ENCODE data around the gene SIT1.

Gene SIT1

GRCh38 chr9:35617548-35617947 is 33.2 kb downstream of the SIT1 start:
- TF ChIP-seq, protein P1, sequence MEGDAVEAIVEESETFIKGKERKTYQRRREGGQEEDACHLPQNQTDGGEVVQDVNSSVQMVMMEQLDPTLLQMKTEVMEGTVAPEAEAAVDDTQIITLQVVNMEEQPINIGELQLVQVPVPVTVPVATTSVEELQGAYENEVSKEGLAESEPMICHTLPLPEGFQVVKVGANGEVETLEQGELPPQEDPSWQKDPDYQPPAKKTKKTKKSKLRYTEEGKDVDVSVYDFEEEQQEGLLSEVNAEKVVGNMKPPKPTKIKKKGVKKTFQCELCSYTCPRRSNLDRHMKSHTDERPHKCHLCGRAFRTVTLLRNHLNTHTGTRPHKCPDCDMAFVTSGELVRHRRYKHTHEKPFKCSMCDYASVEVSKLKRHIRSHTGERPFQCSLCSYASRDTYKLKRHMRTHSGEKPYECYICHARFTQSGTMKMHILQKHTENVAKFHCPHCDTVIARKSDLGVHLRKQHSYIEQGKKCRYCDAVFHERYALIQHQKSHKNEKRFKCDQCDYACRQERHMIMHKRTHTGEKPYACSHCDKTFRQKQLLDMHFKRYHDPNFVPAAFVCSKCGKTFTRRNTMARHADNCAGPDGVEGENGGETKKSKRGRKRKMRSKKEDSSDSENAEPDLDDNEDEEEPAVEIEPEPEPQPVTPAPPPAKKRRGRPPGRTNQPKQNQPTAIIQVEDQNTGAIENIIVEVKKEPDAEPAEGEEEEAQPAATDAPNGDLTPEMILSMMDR (conservative IDR thresholded peaks at IDR 0.05; ENCODE audit: low read length): no peak
- no peak for TF ChIP-seq EZH2phosphoT487 (IDR thresholded peaks at IDR 0.05; ENCODE audit: borderline replicate concordance)
- Histone ChIP-seq H3K9ac (ENCODE audit: low read depth, low read length, poor library complexity, severe bottlenecking) (peak overlapping the region; percentile 89), H4K20me1 (ENCODE audit: insufficient read depth, low read length, poor library complexity, severe bottlenecking) (no peaks in the 10 kb centered on the region), H3K27me3 (ENCODE audit: insufficient read depth, low read length, poor library complexity, severe bottlenecking) (no peaks in the 10 kb centered on the region), H3K79me2 (ENCODE audit: insufficient read depth, low read length) (peaks cover 31% of the 10 kb centered on the region; the same call in 1 of the 2 replicates), H2AFZ (ENCODE audit: low read length) (no peak overlapping the region), H3K9me2 (replicated peaks; ENCODE audit: low read depth, low read length) (no peaks in the 10 kb centered on the region), H3K4me3 (ENCODE audit: low read length, poor library complexity, severe bottlenecking) (peak overlapping the region; percentile 74), H3F3A (ENCODE audit: low read depth) (peaks cover 11% of the 10 kb centered on the region), H3K9me3 (ENCODE audit: insufficient read depth, low read depth, low read length) (no peaks in the 10 kb centered on the region), H3K4me2 (ENCODE audit: low read depth, low read length, poor library complexity, severe bottlenecking) (peak overlapping the region; percentile 99), H3K36me3 (ENCODE audit: insufficient read depth, low read length) (no peaks in the 10 kb centered on the region), H3K4me1 (ENCODE audit: insufficient read depth, low read length, poor library complexity, severe bottlenecking) (peaks cover 61% of the 10 kb centered on the region)

DNA sequence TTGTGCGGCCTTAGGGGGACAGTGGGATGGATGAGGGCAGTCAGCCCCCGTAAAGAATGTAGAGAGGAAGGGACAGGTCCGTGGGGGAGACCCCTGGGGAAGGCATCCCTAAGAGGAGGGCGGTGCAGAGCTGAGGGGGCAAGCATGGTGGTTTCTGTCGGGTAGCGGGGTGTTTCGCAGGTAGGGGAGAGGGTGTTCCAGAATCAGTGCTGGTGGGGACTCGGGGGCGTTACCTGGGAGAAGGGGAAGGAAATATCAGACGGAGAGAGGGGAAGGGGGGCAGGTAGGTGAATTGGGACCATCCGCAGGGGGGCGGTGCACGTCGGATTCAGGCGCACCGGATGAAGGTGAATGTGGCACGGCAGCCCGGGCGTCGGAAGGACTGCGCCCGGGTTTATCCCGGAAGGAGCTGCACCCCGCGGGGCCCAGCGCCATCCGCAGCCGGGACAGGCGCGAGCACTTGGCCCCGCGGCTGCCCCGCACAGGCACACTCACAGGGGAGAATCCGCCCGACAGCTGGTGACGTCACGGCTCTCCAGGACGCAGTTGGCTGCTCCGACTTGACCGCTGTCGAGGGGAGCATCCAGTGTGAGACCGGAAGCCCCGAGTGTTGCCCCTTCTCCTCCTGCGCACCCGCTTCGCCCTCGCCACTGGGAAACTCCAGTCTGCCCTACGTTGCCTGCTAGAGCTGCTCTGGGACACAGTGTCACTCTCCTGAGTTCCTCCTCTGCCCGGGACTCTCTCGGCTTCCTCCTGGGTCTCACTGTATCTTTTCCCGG is 33.9 kb downstream of the SIT1 start:
- no peaks in the 10 kb centered on the region for H3K9me3 ChIP-seq (ENCODE audit: insufficient read depth, low read depth, low read length)
- no peaks in the 10 kb centered on the region for H3K27me3 ChIP-seq (ENCODE audit: insufficient read depth, low read length, poor library complexity, severe bottlenecking)
- H3K9ac ChIP-seq (ENCODE audit: low read depth, low read length, poor library complexity, severe bottlenecking): peak overlapping the region; percentile 89
- H4K20me1 ChIP-seq (ENCODE audit: insufficient read depth, low read length, poor library complexity, severe bottlenecking): no peaks in the 10 kb centered on the region
- no peak overlapping the region for H3K4me3 ChIP-seq (ENCODE audit: low read length, poor library complexity, severe bottlenecking)
- TF ChIP-seq, protein P1 (conservative IDR thresholded peaks at IDR 0.05; ENCODE audit: low read length): no peak
- no peak for TF ChIP-seq EZH2phosphoT487 (IDR thresholded peaks at IDR 0.05; ENCODE audit: borderline replicate concordance)
- H3K4me1 ChIP-seq (ENCODE audit: insufficient read depth, low read length, poor library complexity, severe bottlenecking): peaks cover 57% of the 10 kb centered on the region
- H3K4me2 ChIP-seq (ENCODE audit: low read depth, low read length, poor library complexity, severe bottlenecking): peak overlapping the region; percentile 99
- peaks cover 31% of the 10 kb centered on the region; the same call in 1 of the 2 replicates for H3K79me2 ChIP-seq (ENCODE audit: insufficient read depth, low read length)
- no peaks in the 10 kb centered on the region for H3K9me2 ChIP-seq (replicated peaks; ENCODE audit: low read depth, low read length)
- peaks cover 11% of the 10 kb centered on the region for H3F3A ChIP-seq (ENCODE audit: low read depth)
- no peak overlapping the region for H2AFZ ChIP-seq (ENCODE audit: low read length)
- no peaks in the 10 kb centered on the region for H3K36me3 ChIP-seq (ENCODE audit: insufficient read depth, low read length)

DNA sequence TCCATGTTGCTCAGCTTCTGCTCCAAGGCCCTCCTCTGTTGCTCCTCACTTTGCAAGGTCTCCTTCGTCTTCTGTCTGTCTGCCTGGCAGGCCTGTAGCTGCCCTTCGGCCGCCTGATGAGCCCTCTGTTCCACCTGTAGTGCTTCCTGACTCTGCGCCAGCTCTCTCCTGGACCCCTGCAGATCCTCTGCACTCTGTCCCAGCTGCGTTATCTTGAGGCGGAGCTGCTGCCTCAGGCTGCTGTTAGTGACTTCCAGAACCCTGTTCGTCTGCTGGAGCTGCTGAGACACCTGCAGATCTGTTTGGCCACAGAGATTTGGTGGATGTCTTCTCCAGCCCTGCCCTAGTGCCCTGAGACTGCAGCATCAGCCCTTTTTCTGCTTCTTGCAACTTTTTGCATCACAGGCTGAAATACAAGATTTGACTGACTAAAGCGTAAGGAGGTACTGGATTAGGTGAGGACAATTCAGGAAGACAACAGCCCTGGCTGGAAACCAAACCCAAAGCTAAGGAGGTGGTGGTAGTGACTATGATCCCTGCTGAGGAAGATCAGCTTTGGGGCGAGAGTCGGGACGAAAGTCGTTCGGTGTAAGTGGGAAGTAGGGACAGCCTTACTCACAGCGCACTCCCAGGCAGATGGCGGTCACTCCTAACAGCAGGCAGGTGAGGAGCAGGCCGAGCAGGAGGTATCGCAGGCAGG is 34.6 kb downstream of the SIT1 start:
- Histone ChIP-seq H2AFZ (ENCODE audit: low read length) (no peak overlapping the region), H3K27me3 (ENCODE audit: insufficient read depth, low read length, poor library complexity, severe bottlenecking) (no peaks in the 10 kb centered on the region), H3K9me3 (ENCODE audit: insufficient read depth, low read depth, low read length) (no peaks in the 10 kb centered on the region), H4K20me1 (ENCODE audit: insufficient read depth, low read length, poor library complexity, severe bottlenecking) (no peaks in the 10 kb centered on the region), H3K4me3 (ENCODE audit: low read length, poor library complexity, severe bottlenecking) (no peak overlapping the region), H3K4me1 (ENCODE audit: insufficient read depth, low read length, poor library complexity, severe bottlenecking) (peaks cover 50% of the 10 kb centered on the region), H3F3A (ENCODE audit: low read depth) (peaks cover 11% of the 10 kb centered on the region), H3K79me2 (ENCODE audit: insufficient read depth, low read length) (peaks cover 31% of the 10 kb centered on the region; the same call in 1 of the 2 replicates), H3K36me3 (ENCODE audit: insufficient read depth, low read length) (no peaks in the 10 kb centered on the region), H3K4me2 (ENCODE audit: low read depth, low read length, poor library complexity, severe bottlenecking) (peak overlapping the region; percentile 12), H3K9ac (ENCODE audit: low read depth, low read length, poor library complexity, severe bottlenecking) (peak overlapping the region; percentile 16), H3K9me2 (replicated peaks; ENCODE audit: low read depth, low read length) (no peaks in the 10 kb centered on the region)
- TF ChIP-seq, protein P1 (conservative IDR thresholded peaks at IDR 0.05; ENCODE audit: low read length): no peak
- TF ChIP-seq EZH2phosphoT487 (IDR thresholded peaks at IDR 0.05; ENCODE audit: borderline replicate concordance): no peak
